Caco-2 (cell line): ENCODE measurements around the gene SMG1. TPM values are rescaled to one million over a fixed set of nuclear protein-coding genes. Genes with fewer than 3 reads are reported as not detected.

Experiments used
- BruUV-seq: library from RNA; stranded (reverse); fragments of 400-500 nt; replicated peaks from 2 replicates; lab custom pipeline; 2021; lab: Mats Ljungman, UMichigan
- CTCF ChIA-PET: fragments of 300-600 bp; sonication (Branson Sonifier 250); formaldehyde crosslinking; loops from one replicate; lab custom pipeline; 2022; ENCODE audit warnings: antibody characterized with exemption; lab: Charles Lee
- POLR2A ChIA-PET: fragments of 300-600 bp; sonication (Branson Sonifier 250); formaldehyde crosslinking; loops from one replicate; lab custom pipeline; 2022; ENCODE audit warnings: antibody characterized with exemption; lab: Charles Lee
- DNase-seq, 2 experiments: peaks; one replicate each; pipeline versions ENCODE4 v3.0.0 to v3.0.0-alpha.2; 2020 to 2022
- H3K27me3 ChIP-seq: replicated peaks from 2 replicates; pipeline ENCODE4 v1.6.0; 2011; ENCODE audit warnings: low read length; ENCODE audit not compliant: control insufficient read depth, insufficient read depth
- H3K36me3 ChIP-seq: 2 replicates; pipeline ENCODE4 v1.5.1; 2011; ENCODE audit warnings: low read length; ENCODE audit not compliant: control insufficient read depth, insufficient read depth
- H3K4me1 ChIP-seq: fragments of 250-450 bp; sonication (Bioruptor Pico); 2 replicates; pipeline ENCODE4 v1.5.1; 2020; ENCODE audit warnings: mild to moderate bottlenecking
- H3K4me3 ChIP-seq: 2 replicates; pipeline ENCODE4 v1.5.1; 2011; ENCODE audit warnings: low read depth, mild to moderate bottlenecking, control low read depth, low read length
- H3K9me3 ChIP-seq: fragments of 250-450 bp; sonication (Bioruptor Pico); 2 replicates; pipeline ENCODE4 v1.5.1; 2020; ENCODE audit warnings: mild to moderate bottlenecking, moderate library complexity
- H3K27ac Mint-ChIP-seq: one replicate; pipeline ENCODE4 v1.8.0; 2022; ENCODE audit warnings: mixed read lengths; ENCODE audit not compliant: unreplicated experiment
- H3K27me3 Mint-ChIP-seq: one replicate; pipeline ENCODE4 v1.8.0; 2022; ENCODE audit warnings: mixed read lengths; ENCODE audit not compliant: insufficient read depth, unreplicated experiment
- H3K36me3 Mint-ChIP-seq: one replicate; pipeline ENCODE4 v1.8.0; 2022; ENCODE audit warnings: mild to moderate bottlenecking, mixed read lengths; ENCODE audit not compliant: insufficient read depth, unreplicated experiment
- H3K4me1 Mint-ChIP-seq: one replicate; pipeline ENCODE4 v1.8.0; 2022; ENCODE audit warnings: low read depth, mixed read lengths; ENCODE audit not compliant: unreplicated experiment
- H3K4me3 Mint-ChIP-seq: one replicate; pipeline ENCODE4 v1.8.0; 2022; ENCODE audit warnings: mild to moderate bottlenecking, moderate library complexity, mixed read lengths; ENCODE audit not compliant: unreplicated experiment
- H3K9me3 Mint-ChIP-seq: one replicate; pipeline ENCODE4 v1.8.0; 2022; ENCODE audit warnings: mixed read lengths; ENCODE audit not compliant: unreplicated experiment
- intact Hi-C: fragments of 100-400 bp; cut with micrococcal nuclease; formaldehyde crosslinking; loops from one replicate; pipeline ENCODE4 v1.10.0; 2022; ENCODE audit not compliant: unreplicated experiment
- total RNA-seq: library from RNA; stranded (reverse); gene quantifications from 2 replicates; pipeline ENCODE4 v1.2.3, GENCODE V29; 2022
- TF ChIP-seq, protein P1 (sequence below), 2 experiments: fragments of 200-600 bp in 1 of 2; IDR thresholded peaks; 1 replicate in 1 of 2; 2 replicates in 1 of 2; pipeline versions ENCODE4 v1.5.1 to v1.8.0; 2011 to 2022; ENCODE audit warnings: antibody characterized with exemption in 1 of 2, control low read depth in 1 of 2, inconsistent platforms in 1 of 2, low read depth in 1 of 2, low read length in 1 of 2, mild to moderate bottlenecking in 1 of 2, moderate library complexity in 1 of 2; ENCODE audit not compliant: insufficient read depth in 1 of 2, severe bottlenecking in 1 of 2, unreplicated experiment in 1 of 2

Gene SMG1
- total RNA-seq, 1 experiment from 2014 or later: 79.1 TPM

DNA sequence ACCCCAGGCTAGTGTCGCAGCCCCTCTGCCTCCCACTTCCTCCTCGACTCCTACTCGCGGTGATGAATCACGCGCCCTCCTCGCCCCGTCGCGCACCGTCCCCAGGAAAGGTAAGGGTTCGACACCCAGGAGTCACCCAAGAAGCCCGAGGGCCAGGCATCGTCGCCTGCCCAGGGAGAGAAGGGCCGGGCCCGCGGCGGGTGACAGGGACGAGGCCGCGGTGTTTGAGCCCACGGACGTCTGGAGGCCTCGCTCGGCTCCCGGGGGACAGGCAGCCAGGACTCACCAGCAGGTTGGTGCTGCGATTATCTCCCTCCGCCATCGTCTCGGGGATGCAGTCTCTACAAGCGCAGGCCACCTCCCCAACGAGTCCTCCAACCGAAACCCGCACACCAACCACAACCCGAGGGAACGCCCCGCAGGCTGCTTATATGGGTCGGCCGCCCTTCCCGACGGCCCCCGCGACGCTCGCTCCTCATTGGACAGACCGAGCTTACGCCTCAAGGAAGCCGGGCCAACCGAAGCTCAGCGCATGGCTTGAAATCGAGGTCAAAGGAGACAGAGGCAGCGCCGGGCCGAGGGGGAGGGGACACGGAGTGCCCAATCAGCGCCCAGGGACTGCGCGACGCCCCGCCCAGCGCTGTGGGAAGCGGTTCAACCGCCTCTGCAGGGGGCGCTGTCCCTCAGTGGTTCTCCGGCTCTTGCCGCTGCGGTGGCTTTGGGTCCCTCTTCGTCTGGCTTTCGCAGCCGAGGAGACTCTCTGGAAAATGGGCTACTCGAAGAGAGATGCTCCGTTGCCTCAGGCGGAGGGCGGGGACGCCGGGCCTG lies 124.8 kb downstream of the SMG1 start, which contains the start of gene ARL6IP1:
TSS of gene ARL6IP1 (minus strand) at position 405 of the 828 bp plus-strand sequence. CDS start at position 322, 83 bp downstream.
- H3K4me1 ChIP-seq: peaks cover 16% of the 10 kb centered on the region
- Mint-ChIP-seq H3K27me3 (peaks cover 2% of the 10 kb centered on the region), H3K4me1 (peaks cover 18% of the 10 kb centered on the region), H3K9me3 (no peaks in the 10 kb centered on the region), H3K36me3 (peaks cover 59% of the 10 kb centered on the region), H3K27ac (peak within 1 kb of the TSS; percentile 96), H3K4me3 (peak within 1 kb of the TSS; percentile 92)
- no peaks in the 10 kb centered on the region for H3K36me3 ChIP-seq
- peak within 1 kb of the TSS; percentile 85 for H3K4me3 ChIP-seq
- H3K9me3 ChIP-seq: no peaks in the 10 kb centered on the region
- ChIA-PET POLR2A (interaction anchor here (0.6 to 4.1 kb wide), 14 partner anchors 11 to 1686 kb away, joined by 3 to 105 read pairs (median 4); partner anchors contain the start of genes COQ7, RPS15A and TMC7), CTCF (interaction anchor here (0.6 to 2.0 kb wide), 12 partner anchors 10 to 495 kb away, joined by 3 to 30 read pairs (median 4); partner anchors contain the start of genes COQ7, RPS15A and TMC7)
- TF ChIP-seq, protein P1, sequence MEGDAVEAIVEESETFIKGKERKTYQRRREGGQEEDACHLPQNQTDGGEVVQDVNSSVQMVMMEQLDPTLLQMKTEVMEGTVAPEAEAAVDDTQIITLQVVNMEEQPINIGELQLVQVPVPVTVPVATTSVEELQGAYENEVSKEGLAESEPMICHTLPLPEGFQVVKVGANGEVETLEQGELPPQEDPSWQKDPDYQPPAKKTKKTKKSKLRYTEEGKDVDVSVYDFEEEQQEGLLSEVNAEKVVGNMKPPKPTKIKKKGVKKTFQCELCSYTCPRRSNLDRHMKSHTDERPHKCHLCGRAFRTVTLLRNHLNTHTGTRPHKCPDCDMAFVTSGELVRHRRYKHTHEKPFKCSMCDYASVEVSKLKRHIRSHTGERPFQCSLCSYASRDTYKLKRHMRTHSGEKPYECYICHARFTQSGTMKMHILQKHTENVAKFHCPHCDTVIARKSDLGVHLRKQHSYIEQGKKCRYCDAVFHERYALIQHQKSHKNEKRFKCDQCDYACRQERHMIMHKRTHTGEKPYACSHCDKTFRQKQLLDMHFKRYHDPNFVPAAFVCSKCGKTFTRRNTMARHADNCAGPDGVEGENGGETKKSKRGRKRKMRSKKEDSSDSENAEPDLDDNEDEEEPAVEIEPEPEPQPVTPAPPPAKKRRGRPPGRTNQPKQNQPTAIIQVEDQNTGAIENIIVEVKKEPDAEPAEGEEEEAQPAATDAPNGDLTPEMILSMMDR (IDR thresholded peaks at IDR 0.05; ENCODE audit: insufficient read depth in 1 of 2, low read depth in 1 of 2, low read length in 1 of 2, severe bottlenecking in 1 of 2, unreplicated experiment in 1 of 2): peak; percentile 70 to 84
- BruUV-seq: no TSS peak
- intact Hi-C loops: loop anchor here (2.0 kb wide), 1 partner anchor 167 kb away; no protein-coding TSS in a partner anchor
- no peaks in the 10 kb centered on the region for H3K27me3 ChIP-seq
- DNase-seq: peak; percentile 98 to 99

DNA sequence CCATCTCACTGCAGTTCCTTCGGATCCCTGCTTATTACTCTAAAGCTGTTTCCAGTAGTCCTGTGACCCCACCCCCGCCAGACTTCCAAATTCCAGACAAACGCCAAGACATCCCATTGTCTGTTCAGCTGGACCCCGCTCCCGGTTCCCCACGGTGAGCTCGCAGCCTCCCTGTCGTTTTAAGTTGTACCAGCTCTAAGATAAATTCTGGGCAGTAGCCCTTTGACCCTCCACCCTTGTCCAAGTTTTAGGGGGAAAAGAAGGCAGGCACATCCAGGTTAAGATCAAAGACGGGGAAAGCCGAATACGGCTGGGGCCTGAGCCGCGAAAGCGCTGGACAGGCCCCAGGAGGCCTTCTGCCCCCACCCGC lies 125.4 kb downstream of the SMG1 start:
- H3K9me3 Mint-ChIP-seq: no peaks in the 10 kb centered on the region
- peaks cover 18% of the 10 kb centered on the region for H3K4me1 Mint-ChIP-seq
- peaks cover 16% of the 10 kb centered on the region for H3K4me1 ChIP-seq

More for the DNA sequence above, 125.4 kb downstream of the SMG1 start:
- POLR2A ChIA-PET: interaction anchor here (0.6 to 4.1 kb wide), 7 partner anchors 10 to 268 kb away, joined by 3 to 105 read pairs (median 6); partner anchors contain the start of genes COQ7 and RPS15A
- Mint-ChIP-seq H3K27me3 (peaks cover 2% of the 10 kb centered on the region), H3K27ac (peak overlapping the region; percentile 96), H3K4me3 (peak overlapping the region; percentile 92), H3K36me3 (peaks cover 59% of the 10 kb centered on the region)
- peak overlapping the region; percentile 85 for H3K4me3 ChIP-seq
- DNase-seq: peak; percentile 17 to 43
- CTCF ChIA-PET: interaction anchor here (0.6 to 2.0 kb wide), 4 partner anchors 10 to 495 kb away, joined by 4 to 30 read pairs (median 8); partner anchors contain the start of genes RPS15A and TMC7
- intact Hi-C loops: loop anchor here (2.0 kb wide), 1 partner anchor 168 kb away; no protein-coding TSS in a partner anchor
- TSS peak; percentile 35 for BruUV-seq
- TF ChIP-seq, protein P1 (IDR thresholded peaks at IDR 0.05; ENCODE audit: insufficient read depth in 1 of 2, low read depth in 1 of 2, low read length in 1 of 2, severe bottlenecking in 1 of 2, unreplicated experiment in 1 of 2): no peak
- H3K36me3 ChIP-seq: peaks cover 2% of the 10 kb centered on the region; the same call in 1 of the 2 replicates
- H3K9me3 ChIP-seq: no peaks in the 10 kb centered on the region
- no peaks in the 10 kb centered on the region for H3K27me3 ChIP-seq
